ENCODE data around the gene SH3PXD2B. TPM values are rescaled to one million over a fixed set of nuclear protein-coding genes. Genes with fewer than 3 reads are reported as not detected.

SH3PXD2B gene
- total and polyA plus RNA-seq, 2 donors (not counting 1 experiment from before 2014, with no cell fraction given), result 12.6 to 21.1 TPM

GRCh38 chr5:172348084-172348483 is 106.2 kb downstream of the SH3PXD2B start:
- Histone ChIP-seq H3K79me2 (ENCODE audit: control insufficient read depth, insufficient read depth, low read length) (no peaks in the 10 kb centered on the region), H3K9ac (ENCODE audit: insufficient read depth, low read length) (no peak overlapping the region), H3K27ac (ENCODE audit: insufficient read depth, low read length) (no peak overlapping the region), H4K20me1 (ENCODE audit: control insufficient read depth, extremely low read depth, insufficient read depth, low read length) (no peaks in the 10 kb centered on the region), H3K27me3 (ENCODE audit: control insufficient read depth, insufficient read depth, low read length) (no peaks in the 10 kb centered on the region), H3K9me3 (ENCODE audit: control insufficient read depth, insufficient read depth, low read depth, low read length) (no peaks in the 10 kb centered on the region), H3K4me3 (replicated peaks in 1 of 4; ENCODE audit: control extremely low read depth in 1 of 4, insufficient read depth in 1 of 4, low read depth in 3 of 4, low read length in 4 of 4) (no peak overlapping the region), H3K4me1 (ENCODE audit: control insufficient read depth, extremely low read depth, insufficient read depth, low read length) (no peaks in the 10 kb centered on the region), H3K4me2 (ENCODE audit: extremely low read depth, insufficient read depth, low read length) (no peak overlapping the region), H3K36me3 (ENCODE audit: control insufficient read depth, insufficient read depth, low read length) (peaks cover 13% of the 10 kb centered on the region), H2AFZ (ENCODE audit: low read length) (no peak overlapping the region)
- TF ChIP-seq EZH2 (IDR thresholded peaks at IDR 0.05; ENCODE audit: low read length, missing control alignments), result no peak
- TF ChIP-seq, protein P1, sequence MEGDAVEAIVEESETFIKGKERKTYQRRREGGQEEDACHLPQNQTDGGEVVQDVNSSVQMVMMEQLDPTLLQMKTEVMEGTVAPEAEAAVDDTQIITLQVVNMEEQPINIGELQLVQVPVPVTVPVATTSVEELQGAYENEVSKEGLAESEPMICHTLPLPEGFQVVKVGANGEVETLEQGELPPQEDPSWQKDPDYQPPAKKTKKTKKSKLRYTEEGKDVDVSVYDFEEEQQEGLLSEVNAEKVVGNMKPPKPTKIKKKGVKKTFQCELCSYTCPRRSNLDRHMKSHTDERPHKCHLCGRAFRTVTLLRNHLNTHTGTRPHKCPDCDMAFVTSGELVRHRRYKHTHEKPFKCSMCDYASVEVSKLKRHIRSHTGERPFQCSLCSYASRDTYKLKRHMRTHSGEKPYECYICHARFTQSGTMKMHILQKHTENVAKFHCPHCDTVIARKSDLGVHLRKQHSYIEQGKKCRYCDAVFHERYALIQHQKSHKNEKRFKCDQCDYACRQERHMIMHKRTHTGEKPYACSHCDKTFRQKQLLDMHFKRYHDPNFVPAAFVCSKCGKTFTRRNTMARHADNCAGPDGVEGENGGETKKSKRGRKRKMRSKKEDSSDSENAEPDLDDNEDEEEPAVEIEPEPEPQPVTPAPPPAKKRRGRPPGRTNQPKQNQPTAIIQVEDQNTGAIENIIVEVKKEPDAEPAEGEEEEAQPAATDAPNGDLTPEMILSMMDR (conservative IDR thresholded peaks at IDR 0.05 in 1 of 2, IDR thresholded peaks at IDR 0.05 in 1 of 2; ENCODE audit: low read depth in 1 of 2, low read length in 2 of 2), result no peak
- no peak for DNase-seq (ENCODE audit: low read depth in 2 of 2)

DNA sequence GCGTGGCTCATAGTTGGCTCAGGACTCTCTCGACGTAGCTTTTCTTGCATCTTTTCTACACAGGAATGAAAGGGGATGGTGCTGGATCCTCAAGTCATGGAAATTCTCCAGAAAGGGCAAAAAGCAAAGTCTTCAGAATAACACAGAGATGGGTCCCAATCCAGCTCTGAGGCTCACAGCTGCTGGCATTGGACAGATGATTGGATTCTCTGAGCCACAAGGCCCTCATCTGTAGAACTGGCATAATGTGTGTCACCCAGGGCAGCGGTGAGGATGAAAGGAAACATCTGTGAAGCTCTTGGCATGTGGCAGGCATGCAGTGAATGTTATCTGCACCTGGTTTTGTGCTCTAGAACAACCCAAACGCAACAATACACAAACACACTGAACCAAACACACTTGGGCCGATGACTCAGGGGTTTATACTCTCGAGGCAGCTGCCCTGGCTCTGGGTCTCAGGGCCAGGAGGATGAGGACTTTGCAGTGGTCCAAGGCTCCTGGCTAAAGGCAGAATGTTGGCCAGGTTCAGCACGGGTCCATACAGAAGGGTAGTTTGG is 106.8 kb downstream of the SH3PXD2B start:
- H4K20me1 ChIP-seq (ENCODE audit: control insufficient read depth, extremely low read depth, insufficient read depth, low read length), result no peaks in the 10 kb centered on the region
- H3K4me1 ChIP-seq (ENCODE audit: control insufficient read depth, extremely low read depth, insufficient read depth, low read length), result no peaks in the 10 kb centered on the region
- H3K27ac ChIP-seq (ENCODE audit: insufficient read depth, low read length), result no peak overlapping the region
- H3K36me3 ChIP-seq (ENCODE audit: control insufficient read depth, insufficient read depth, low read length), result peaks cover 11% of the 10 kb centered on the region
- no peak overlapping the region for H2AFZ ChIP-seq (ENCODE audit: low read length)
- H3K4me3 ChIP-seq (replicated peaks in 1 of 4; ENCODE audit: control extremely low read depth in 1 of 4, insufficient read depth in 1 of 4, low read depth in 3 of 4, low read length in 4 of 4), result no peak overlapping the region
- no peaks in the 10 kb centered on the region for H3K9me3 ChIP-seq (ENCODE audit: control insufficient read depth, insufficient read depth, low read depth, low read length)
- DNase-seq (ENCODE audit: low read depth in 2 of 2), result peak; percentile 29 to 70
- H3K9ac ChIP-seq (ENCODE audit: insufficient read depth, low read length), result no peak overlapping the region
- TF ChIP-seq EZH2 (IDR thresholded peaks at IDR 0.05; ENCODE audit: low read length, missing control alignments), result no peak
- TF ChIP-seq, protein P1 (conservative IDR thresholded peaks at IDR 0.05 in 1 of 2, IDR thresholded peaks at IDR 0.05 in 1 of 2; ENCODE audit: low read depth in 1 of 2, low read length in 2 of 2), result no peak
- no peaks in the 10 kb centered on the region for H3K27me3 ChIP-seq (ENCODE audit: control insufficient read depth, insufficient read depth, low read length)
- H3K4me2 ChIP-seq (ENCODE audit: extremely low read depth, insufficient read depth, low read length), result no peak overlapping the region
- H3K79me2 ChIP-seq (ENCODE audit: control insufficient read depth, insufficient read depth, low read length), result no peaks in the 10 kb centered on the region

GRCh38 chr5:172345881-172346280 is 108.4 kb downstream of the SH3PXD2B start:
- Histone ChIP-seq H3K36me3 (ENCODE audit: control insufficient read depth, insufficient read depth, low read length) (peaks cover 9% of the 10 kb centered on the region), H3K9me3 (ENCODE audit: control insufficient read depth, insufficient read depth, low read depth, low read length) (no peaks in the 10 kb centered on the region), H3K27me3 (ENCODE audit: control insufficient read depth, insufficient read depth, low read length) (no peaks in the 10 kb centered on the region), H3K4me2 (ENCODE audit: extremely low read depth, insufficient read depth, low read length) (no peak overlapping the region), H3K79me2 (ENCODE audit: control insufficient read depth, insufficient read depth, low read length) (no peaks in the 10 kb centered on the region), H3K27ac (ENCODE audit: insufficient read depth, low read length) (no peak overlapping the region), H3K9ac (ENCODE audit: insufficient read depth, low read length) (no peak overlapping the region), H3K4me1 (ENCODE audit: control insufficient read depth, extremely low read depth, insufficient read depth, low read length) (no peaks in the 10 kb centered on the region), H3K4me3 (replicated peaks in 1 of 4; ENCODE audit: control extremely low read depth in 1 of 4, insufficient read depth in 1 of 4, low read depth in 3 of 4, low read length in 4 of 4) (no peak overlapping the region), H4K20me1 (ENCODE audit: control insufficient read depth, extremely low read depth, insufficient read depth, low read length) (no peaks in the 10 kb centered on the region), H2AFZ (ENCODE audit: low read length) (no peak overlapping the region)
- DNase-seq (ENCODE audit: low read depth in 2 of 2), result no peak
- no peak for TF ChIP-seq EZH2 (IDR thresholded peaks at IDR 0.05; ENCODE audit: low read length, missing control alignments)
- TF ChIP-seq, protein P1 (conservative IDR thresholded peaks at IDR 0.05 in 1 of 2, IDR thresholded peaks at IDR 0.05 in 1 of 2; ENCODE audit: low read depth in 1 of 2, low read length in 2 of 2), result no peak
